BE2C (cell line): Measurements from ENCODE around the gene DPYSL5.

Experiments
- DNase-seq: peaks from one replicate; pipeline ENCODE4 v3.0.0-alpha.2; 2020
- H3K27me3 ChIP-seq: fragments of 250-450 bp; sonication (Bioruptor Pico); 2 replicates; pipeline ENCODE4 v1.5.1; 2020; ENCODE audit warnings: mild to moderate bottlenecking
- H3K36me3 ChIP-seq: fragments of 250-450 bp; sonication (Bioruptor Pico); 2 replicates; pipeline ENCODE4 v1.5.1; 2020; ENCODE audit warnings: mild to moderate bottlenecking
- H3K4me1 ChIP-seq: fragments of 250-450 bp; sonication (Bioruptor Pico); 2 replicates; pipeline ENCODE4 v1.5.1; 2020
- H3K4me3 ChIP-seq: 2 replicates; pipeline ENCODE4 v1.5.1; 2011; ENCODE audit warnings: low read depth, low read length
- H3K9me3 ChIP-seq: fragments of 250-450 bp; sonication (Bioruptor Pico); 2 replicates; pipeline ENCODE4 v1.5.1; 2020
- CTCF ChIP-seq: IDR thresholded peaks from 2 replicates; pipeline ENCODE4 v1.5.1; 2012; ENCODE audit warnings: mild to moderate bottlenecking, low read depth, low read length

Gene DPYSL5

GRCh38 chr2:26892922-26893524, 45.1 kb downstream of the DPYSL5 start:
- H3K27me3 ChIP-seq: no peaks in the 10 kb centered on the region
- H3K9me3 ChIP-seq: no peaks in the 10 kb centered on the region
- H3K36me3 ChIP-seq: no peaks in the 10 kb centered on the region
- no peak for DNase-seq
- no peak overlapping the region for H3K4me3 ChIP-seq
- no peak for TF ChIP-seq CTCF
- H3K4me1 ChIP-seq: no peaks in the 10 kb centered on the region

- Histone ChIP-seq H3K9me3 (no peaks in the 10 kb centered on the region), H3K4me1 (no peaks in the 10 kb centered on the region), H3K27me3 (no peaks in the 10 kb centered on the region), H3K4me3 (no peak overlapping the region), H3K36me3 (no peaks in the 10 kb centered on the region)
- DNase-seq: no peak
- TF ChIP-seq CTCF: no peak
Observed at GRCh38 chr2:26894136-26894535, 46.2 kb downstream of the DPYSL5 start.

GRCh38 chr2:26897807-26898479, 50.0 kb downstream of the DPYSL5 start:
- Histone ChIP-seq H3K4me3 (no peak overlapping the region), H3K27me3 (no peaks in the 10 kb centered on the region), H3K4me1 (no peaks in the 10 kb centered on the region), H3K36me3 (peaks cover 17% of the 10 kb centered on the region), H3K9me3 (no peaks in the 10 kb centered on the region)
- DNase-seq: no peak
- no peak for TF ChIP-seq CTCF

GRCh38 chr2:26898480-26899078, 50.6 kb downstream of the DPYSL5 start:
- Histone ChIP-seq H3K4me1 (no peaks in the 10 kb centered on the region), H3K27me3 (no peaks in the 10 kb centered on the region), H3K9me3 (no peaks in the 10 kb centered on the region), H3K36me3 (peaks cover 17% of the 10 kb centered on the region), H3K4me3 (no peak overlapping the region)
- DNase-seq: no peak
- no peak for TF ChIP-seq CTCF

- Histone ChIP-seq H3K9me3 (no peaks in the 10 kb centered on the region), H3K36me3 (peaks cover 17% of the 10 kb centered on the region), H3K4me3 (no peak overlapping the region), H3K4me1 (no peaks in the 10 kb centered on the region), H3K27me3 (no peaks in the 10 kb centered on the region)
- DNase-seq: no peak
- no peak for TF ChIP-seq CTCF
Observed at GRCh38 chr2:26899500-26900164, 51.7 kb downstream of the DPYSL5 start.
